ENCODE data around the gene R3HCC1L.

DNA sequence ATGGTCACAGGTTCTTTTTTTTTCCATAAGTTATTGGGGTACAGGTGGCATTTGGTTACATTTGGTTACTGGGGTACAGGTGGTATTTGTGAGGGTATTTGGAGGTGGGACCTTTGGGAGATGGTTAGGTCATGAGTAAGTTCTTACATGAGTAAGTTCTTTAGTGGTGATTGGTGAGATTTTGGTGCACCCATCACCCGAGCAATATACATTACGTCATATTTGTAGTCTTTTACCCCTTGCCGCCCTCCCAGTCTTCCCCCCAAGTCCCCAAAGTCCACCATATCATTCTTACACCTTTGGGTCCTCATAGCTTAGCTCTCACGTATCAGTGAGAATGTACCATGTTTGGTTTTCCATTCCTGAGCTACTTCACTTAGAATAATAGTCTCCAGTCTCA lies 49.2 kb upstream of the R3HCC1L start:
- TF ChIP-seq POLR2A (IDR thresholded peaks at IDR 0.05), result no peak
- TF ChIP-seq, protein P1, sequence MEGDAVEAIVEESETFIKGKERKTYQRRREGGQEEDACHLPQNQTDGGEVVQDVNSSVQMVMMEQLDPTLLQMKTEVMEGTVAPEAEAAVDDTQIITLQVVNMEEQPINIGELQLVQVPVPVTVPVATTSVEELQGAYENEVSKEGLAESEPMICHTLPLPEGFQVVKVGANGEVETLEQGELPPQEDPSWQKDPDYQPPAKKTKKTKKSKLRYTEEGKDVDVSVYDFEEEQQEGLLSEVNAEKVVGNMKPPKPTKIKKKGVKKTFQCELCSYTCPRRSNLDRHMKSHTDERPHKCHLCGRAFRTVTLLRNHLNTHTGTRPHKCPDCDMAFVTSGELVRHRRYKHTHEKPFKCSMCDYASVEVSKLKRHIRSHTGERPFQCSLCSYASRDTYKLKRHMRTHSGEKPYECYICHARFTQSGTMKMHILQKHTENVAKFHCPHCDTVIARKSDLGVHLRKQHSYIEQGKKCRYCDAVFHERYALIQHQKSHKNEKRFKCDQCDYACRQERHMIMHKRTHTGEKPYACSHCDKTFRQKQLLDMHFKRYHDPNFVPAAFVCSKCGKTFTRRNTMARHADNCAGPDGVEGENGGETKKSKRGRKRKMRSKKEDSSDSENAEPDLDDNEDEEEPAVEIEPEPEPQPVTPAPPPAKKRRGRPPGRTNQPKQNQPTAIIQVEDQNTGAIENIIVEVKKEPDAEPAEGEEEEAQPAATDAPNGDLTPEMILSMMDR (IDR thresholded peaks at IDR 0.05), result no peak
- TF ChIP-seq POLR2AphosphoS5 (IDR thresholded peaks at IDR 0.05), result no peak

All from breast epithelium (tissue), 3 donors.